Measurements from ENCODE around the gene CPNE5. TPM values are rescaled to one million over a fixed set of nuclear protein-coding genes. Genes with fewer than 3 reads are reported as not detected.

Gene CPNE5
- total RNA-seq, 1 donor from 2014 or later, result 59.1 TPM

DNA sequence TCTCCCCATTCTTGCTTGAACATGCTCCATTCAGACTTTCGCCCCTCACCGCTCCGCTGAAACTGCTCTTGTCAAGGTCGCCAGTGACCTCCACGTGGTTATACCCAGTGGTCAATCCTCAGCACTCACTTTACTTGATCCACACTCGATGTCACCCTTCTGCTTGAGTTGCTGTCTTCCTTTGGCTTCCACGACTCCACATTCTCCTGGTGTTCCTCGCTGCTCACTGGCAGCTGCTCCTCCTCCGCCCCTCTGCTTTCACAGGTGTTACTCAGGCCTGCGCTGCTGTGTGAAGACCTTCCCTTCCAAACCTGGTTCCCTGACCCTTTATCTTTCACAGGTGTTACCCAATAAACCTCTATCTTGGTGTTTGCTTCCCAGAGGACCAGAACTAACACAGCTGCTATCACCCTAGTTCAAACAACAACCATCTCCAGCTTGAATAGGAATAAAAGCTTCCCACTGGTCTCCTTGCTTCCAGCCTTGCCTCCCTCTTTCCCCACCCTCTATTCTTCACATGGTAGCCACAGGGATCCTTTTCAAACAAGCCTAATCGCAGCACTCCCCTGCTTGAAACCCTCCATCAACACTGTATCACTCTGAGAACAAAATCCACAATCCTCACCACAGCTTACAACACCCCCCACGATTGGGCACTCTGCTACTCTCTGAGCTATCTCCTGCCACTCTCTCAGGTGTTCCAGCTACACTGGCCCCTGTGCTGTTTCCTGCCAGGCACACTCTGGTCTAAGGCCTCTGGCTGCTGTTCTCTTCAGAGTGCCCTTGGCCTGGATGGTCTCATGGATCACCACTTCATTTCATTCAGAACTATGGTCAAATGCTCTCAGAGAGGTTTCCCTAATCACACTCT, 24.7 kb upstream of the CPNE5 start:
- Mint-ChIP-seq H3K36me3 (ENCODE audit: low read depth) (peaks cover 79% of the 10 kb centered on the region), H3K4me1 (peaks cover 5% of the 10 kb centered on the region), H3K27me3 (no peaks in the 10 kb centered on the region), H3K4me3 (no peak overlapping the region), H3K9me3 (no peaks in the 10 kb centered on the region), H3K27ac (no peak overlapping the region)
- no peak for TF ChIP-seq CTCF (IDR thresholded peaks at IDR 0.05)
- no peak for ATAC-seq (ENCODE audit: low read depth)
- intact Hi-C loops (cut with micrococcal nuclease), result no loop called here
- ChIA-PET CTCF (interaction anchor here (1.0 kb wide), 1 partner anchor 21 kb away, joined by 3 read pairs; no protein-coding TSS in a partner anchor), POLR2A (interaction anchor here (1.1 to 1.5 kb wide), 2 partner anchors 10 to 11 kb away, joined by 3 read pairs; partner anchors contain the start of gene PPIL1)
- DNase-seq, result no peak

GRCh38 chr6:36862848-36863382, 23.7 kb upstream of the CPNE5 start:
- no peak for TF ChIP-seq CTCF (IDR thresholded peaks at IDR 0.05)
- Mint-ChIP-seq H3K4me3 (no peak overlapping the region), H3K27me3 (no peaks in the 10 kb centered on the region), H3K36me3 (ENCODE audit: low read depth) (peaks cover 80% of the 10 kb centered on the region), H3K9me3 (no peaks in the 10 kb centered on the region), H3K4me1 (peaks cover 5% of the 10 kb centered on the region), H3K27ac (no peak overlapping the region)
- ATAC-seq (ENCODE audit: low read depth), result no peak
- POLR2A ChIA-PET, result interaction anchor here (1.5 kb wide), 1 partner anchor 12 kb away, joined by 3 read pairs; the partner anchor contains the start of gene PPIL1
- intact Hi-C loops (cut with micrococcal nuclease), result no loop called here
- DNase-seq, result no peak
- CTCF ChIA-PET, result no interaction called here

GRCh38 chr6:36862164-36862847, 23.1 kb upstream of the CPNE5 start:
- Mint-ChIP-seq H3K27ac (no peak overlapping the region), H3K27me3 (no peaks in the 10 kb centered on the region), H3K9me3 (no peaks in the 10 kb centered on the region), H3K4me3 (no peak overlapping the region), H3K36me3 (ENCODE audit: low read depth) (peaks cover 74% of the 10 kb centered on the region), H3K4me1 (peaks cover 5% of the 10 kb centered on the region)
- no peak for ATAC-seq (ENCODE audit: low read depth)
- ChIA-PET CTCF (no interaction called here), POLR2A (interaction anchor here (0.6 to 1.5 kb wide), 3 partner anchors 13 to 467 kb away, joined by 3 to 6 read pairs (median 5); partner anchors contain the start of gene PPIL1)
- no peak for DNase-seq
- TF ChIP-seq CTCF (IDR thresholded peaks at IDR 0.05), result no peak
- intact Hi-C loops (cut with micrococcal nuclease), result no loop called here

DNA sequence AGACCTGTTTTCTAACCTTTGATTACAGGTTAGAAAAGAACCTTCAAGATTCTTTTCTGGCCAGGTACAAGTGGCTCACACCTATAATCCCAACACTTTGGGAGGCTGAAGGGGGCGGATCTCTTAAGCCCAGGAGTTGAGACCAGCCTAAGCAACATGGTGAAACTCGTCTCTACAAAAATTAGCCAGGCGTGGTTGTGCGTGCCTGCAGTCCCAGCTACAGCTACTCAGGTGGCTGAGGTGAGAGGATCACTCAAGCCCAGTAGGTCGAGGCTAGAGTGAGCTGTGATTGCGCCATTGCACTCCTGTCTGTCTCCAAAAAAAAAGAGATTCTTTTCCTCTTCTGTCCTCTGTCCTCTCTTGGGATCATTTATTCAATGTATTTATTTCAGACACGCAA, 20.9 kb upstream of the CPNE5 start:
- no peak overlapping the region for H3K4me3 Mint-ChIP-seq
- no peaks in the 10 kb centered on the region for H3K27me3 Mint-ChIP-seq
- ChIA-PET POLR2A (interaction anchor here (1.1 kb wide), 1 partner anchor 126 kb away, joined by 3 read pairs; the partner anchor contains the start of gene MTCH1), CTCF (interaction anchor here (1.8 kb wide), 1 partner anchor 9 kb away, joined by 5 read pairs; no protein-coding TSS in a partner anchor)
- no peak for TF ChIP-seq CTCF (IDR thresholded peaks at IDR 0.05)
- peaks cover 74% of the 10 kb centered on the region for H3K36me3 Mint-ChIP-seq (ENCODE audit: low read depth)
- no peaks in the 10 kb centered on the region for H3K4me1 Mint-ChIP-seq
- H3K27ac Mint-ChIP-seq, result no peak overlapping the region
- intact Hi-C loops (cut with micrococcal nuclease), result no loop called here
- no peaks in the 10 kb centered on the region for H3K9me3 Mint-ChIP-seq
- ATAC-seq (ENCODE audit: low read depth) (no peak), DNase-seq (no peak)

All from activated B cell treated with CpG ODN at 0.5 μM for 24 hours (primary cell).